Measurements from ENCODE around the gene NOS3. TPM values are rescaled to one million over a fixed set of nuclear protein-coding genes. Genes with fewer than 3 reads are reported as not detected.

NOS3 gene
- total and polyA plus RNA-seq, 9 of the 15 experiments (the other 6 are each of a cell fraction or from before 2014, with no cell fraction given) = 1.1 to 121 (median 23.6) TPM

GRCh38 chr7:151003572-151003971 lies 12.8 kb downstream of the NOS3 start (continued):
- TF ChIP-seq ZMIZ1 (IDR thresholded peaks at IDR 0.05; ENCODE audit: low read depth in 2 of 2, low read length in 2 of 2) (peak in 1 of 2 experiments; percentile 49; a peak in 1 of 4 replicates), TRIM28 (IDR thresholded peaks at IDR 0.05) (no peak), SLC30A9 (CRISPR knock-in tag; IDR thresholded peaks at IDR 0.05) (no peak), ATF4 (CRISPR knock-in tag; IDR thresholded peaks at IDR 0.05) (no peak), ZSCAN29 (IDR thresholded peaks at IDR 0.05) (no peak), ZNF184 (CRISPR knock-in tag; IDR thresholded peaks at IDR 0.05) (no peak), RHOXF2B (CRISPR knock-in tag; conservative IDR thresholded peaks at IDR 0.05) (no peak), ZBTB1 (CRISPR knock-in tag; IDR thresholded peaks at IDR 0.05; ENCODE audit: borderline replicate concordance, low read depth) (no peak), ZNF512 (tag; IDR thresholded peaks at IDR 0.05) (no peak), HDAC1 (IDR thresholded peaks at IDR 0.05) (peak in 1 of 2 experiments; percentile 51; a peak in 1 of 4 replicates), KHSRP (IDR thresholded peaks at IDR 0.05) (no peak), CUX1 (CRISPR knock-in tag; IDR thresholded peaks at IDR 0.05) (no peak), ZNF316 (IDR thresholded peaks at IDR 0.05) (peak; percentile 68)
- TF ChIP-seq, protein P1, sequence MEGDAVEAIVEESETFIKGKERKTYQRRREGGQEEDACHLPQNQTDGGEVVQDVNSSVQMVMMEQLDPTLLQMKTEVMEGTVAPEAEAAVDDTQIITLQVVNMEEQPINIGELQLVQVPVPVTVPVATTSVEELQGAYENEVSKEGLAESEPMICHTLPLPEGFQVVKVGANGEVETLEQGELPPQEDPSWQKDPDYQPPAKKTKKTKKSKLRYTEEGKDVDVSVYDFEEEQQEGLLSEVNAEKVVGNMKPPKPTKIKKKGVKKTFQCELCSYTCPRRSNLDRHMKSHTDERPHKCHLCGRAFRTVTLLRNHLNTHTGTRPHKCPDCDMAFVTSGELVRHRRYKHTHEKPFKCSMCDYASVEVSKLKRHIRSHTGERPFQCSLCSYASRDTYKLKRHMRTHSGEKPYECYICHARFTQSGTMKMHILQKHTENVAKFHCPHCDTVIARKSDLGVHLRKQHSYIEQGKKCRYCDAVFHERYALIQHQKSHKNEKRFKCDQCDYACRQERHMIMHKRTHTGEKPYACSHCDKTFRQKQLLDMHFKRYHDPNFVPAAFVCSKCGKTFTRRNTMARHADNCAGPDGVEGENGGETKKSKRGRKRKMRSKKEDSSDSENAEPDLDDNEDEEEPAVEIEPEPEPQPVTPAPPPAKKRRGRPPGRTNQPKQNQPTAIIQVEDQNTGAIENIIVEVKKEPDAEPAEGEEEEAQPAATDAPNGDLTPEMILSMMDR (IDR thresholded peaks at IDR 0.05 in 2 of 3, conservative IDR thresholded peaks at IDR 0.05 in 1 of 3; ENCODE audit: insufficient read depth in 2 of 3, low read depth in 1 of 3, low read length in 3 of 3) = peak; percentile 41 to 59 (median 52); a peak in 4 of 6 replicates

All from K562 (cell line).